Measurements from ENCODE around the gene RMC1.

DNA sequence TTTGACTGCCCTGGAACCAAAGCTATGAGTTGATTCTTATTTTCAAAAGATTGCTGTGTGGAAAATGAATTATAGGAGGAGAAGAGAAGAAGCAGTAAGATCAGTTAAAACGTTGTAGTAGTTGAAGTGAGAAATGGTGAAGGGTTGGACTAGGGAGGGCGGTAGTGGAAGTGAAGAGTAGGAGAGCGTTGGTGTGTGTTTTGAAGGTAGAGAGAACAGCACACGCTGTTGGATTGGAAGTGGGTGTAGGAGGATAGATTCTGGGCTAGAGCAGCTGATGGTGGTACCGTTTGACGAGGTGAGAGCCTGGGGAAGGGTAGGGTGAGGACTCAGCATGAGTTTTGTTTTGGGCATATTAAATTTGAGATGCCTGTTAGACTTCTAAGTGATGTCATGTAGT is 31.8 kb upstream of the RMC1 start:
- TF ChIP-seq, protein P1, sequence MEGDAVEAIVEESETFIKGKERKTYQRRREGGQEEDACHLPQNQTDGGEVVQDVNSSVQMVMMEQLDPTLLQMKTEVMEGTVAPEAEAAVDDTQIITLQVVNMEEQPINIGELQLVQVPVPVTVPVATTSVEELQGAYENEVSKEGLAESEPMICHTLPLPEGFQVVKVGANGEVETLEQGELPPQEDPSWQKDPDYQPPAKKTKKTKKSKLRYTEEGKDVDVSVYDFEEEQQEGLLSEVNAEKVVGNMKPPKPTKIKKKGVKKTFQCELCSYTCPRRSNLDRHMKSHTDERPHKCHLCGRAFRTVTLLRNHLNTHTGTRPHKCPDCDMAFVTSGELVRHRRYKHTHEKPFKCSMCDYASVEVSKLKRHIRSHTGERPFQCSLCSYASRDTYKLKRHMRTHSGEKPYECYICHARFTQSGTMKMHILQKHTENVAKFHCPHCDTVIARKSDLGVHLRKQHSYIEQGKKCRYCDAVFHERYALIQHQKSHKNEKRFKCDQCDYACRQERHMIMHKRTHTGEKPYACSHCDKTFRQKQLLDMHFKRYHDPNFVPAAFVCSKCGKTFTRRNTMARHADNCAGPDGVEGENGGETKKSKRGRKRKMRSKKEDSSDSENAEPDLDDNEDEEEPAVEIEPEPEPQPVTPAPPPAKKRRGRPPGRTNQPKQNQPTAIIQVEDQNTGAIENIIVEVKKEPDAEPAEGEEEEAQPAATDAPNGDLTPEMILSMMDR (IDR thresholded peaks at IDR 0.05), result no peak
- no peak for TF ChIP-seq POLR2A (IDR thresholded peaks at IDR 0.05)
